HG03135 (cell line): ENCODE measurements around the gene ECE1.
"Not testable (repeated sequence)": the region's sequence is repeated elsewhere in the genome, so short reads cannot be mapped to it uniquely, and the experiment has no call there.

ENCODE experiments used
- ATAC-seq: cut with Tn5 transposase; IDR thresholded peaks from one replicate; pipeline ENCODE4 v1.9.1; 2021; ENCODE audit warnings: mild to moderate bottlenecking, moderate library complexity; ENCODE audit not compliant: unreplicated experiment

The ECE1 gene

DNA sequence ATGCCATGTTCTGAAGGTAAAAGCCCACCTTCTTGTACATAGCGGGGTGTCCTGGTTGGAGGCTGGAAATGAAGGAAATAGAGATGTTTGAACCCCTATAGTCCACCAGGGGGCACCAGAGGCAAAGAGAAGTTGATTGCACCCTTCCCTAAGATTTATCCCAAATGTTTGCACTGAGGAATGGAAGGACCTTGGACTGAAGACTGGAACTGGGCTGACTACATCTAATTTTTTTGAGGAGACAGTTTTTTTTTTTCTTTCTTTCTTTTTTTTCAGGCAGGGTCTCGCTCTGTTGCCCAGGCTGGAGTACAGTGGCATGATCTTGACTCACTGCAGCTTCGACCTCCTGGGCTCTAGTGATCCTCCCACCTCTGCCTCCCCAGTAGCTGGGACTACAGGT is 58.2 kb downstream of the ECE1 start:
- no peak for ATAC-seq

DNA sequence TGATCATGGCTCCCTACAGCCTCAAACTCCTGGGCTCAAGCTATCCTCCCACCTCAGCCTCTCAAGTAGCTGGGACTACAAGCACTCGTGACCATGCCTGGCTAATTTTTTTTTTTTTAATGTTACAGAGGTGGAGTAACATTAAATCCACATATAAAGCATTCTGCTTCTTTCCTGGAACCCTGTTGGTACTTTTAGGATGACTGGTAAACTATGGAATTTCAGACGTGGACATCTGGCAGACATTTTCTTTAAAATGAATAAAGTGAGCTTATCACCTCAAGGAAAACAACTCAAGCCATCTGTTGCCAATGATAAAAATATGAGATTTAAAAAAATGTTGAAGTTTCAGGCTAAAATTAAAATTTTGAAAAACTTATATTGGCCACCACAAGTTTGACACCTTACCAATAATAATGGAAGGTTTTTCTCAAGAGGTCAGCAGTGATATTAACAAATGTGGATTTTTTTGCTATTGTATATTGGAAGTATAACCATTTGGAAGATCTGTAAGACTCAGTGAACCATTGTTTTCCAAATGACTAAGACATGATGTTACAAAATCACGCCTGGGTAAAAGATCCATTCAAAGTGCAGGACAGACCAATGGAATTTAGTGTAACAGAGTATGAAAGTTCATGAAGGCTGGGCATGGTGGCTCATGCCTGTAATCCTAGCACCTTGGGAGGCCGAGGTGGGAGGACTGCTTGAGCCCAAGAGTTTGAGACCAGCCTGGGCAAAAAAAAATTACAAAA is 60.8 kb downstream of the ECE1 start:
- ATAC-seq = no peak

DNA sequence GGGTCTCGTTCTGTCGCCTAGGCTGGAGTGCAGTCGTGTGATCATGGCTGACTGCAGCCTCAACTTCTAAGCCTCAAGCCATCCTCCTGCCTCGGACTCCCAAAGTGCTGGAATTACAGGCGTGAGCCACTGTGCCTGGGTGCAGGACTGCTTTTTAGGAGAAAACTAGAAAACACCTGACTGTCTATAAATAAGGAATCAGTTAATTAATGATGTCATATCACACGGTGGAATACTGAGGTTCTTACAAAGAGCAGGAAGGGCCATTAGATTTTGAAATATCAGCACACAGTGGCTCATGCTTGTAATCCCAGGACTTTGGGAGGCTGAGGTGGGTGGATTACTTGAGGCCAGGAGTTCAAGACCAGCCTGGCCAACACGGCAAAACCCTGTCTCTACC is 62.0 kb downstream of the ECE1 start:
- ATAC-seq = not testable (repeated sequence)

DNA sequence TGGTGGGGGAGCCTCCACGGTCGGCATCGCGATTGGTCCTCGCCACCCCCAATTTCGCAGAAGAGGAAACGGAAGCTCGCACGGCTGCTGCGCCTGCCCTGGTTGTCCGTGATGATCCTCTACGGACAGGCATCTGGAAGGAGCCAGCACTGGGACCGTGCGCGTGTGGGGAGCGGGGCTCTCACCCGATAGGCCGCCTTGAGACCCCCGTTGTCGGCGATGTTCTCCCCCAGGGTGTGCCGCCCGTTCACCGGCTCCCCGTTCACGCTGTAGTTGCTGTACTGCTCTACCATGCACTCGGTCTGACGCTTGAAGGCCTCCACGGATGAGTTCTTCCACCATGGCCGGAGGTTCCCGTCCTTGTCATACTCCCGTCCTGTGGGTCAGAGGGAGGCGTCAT is 65.2 kb downstream of the ECE1 start:
- ATAC-seq = no peak

DNA sequence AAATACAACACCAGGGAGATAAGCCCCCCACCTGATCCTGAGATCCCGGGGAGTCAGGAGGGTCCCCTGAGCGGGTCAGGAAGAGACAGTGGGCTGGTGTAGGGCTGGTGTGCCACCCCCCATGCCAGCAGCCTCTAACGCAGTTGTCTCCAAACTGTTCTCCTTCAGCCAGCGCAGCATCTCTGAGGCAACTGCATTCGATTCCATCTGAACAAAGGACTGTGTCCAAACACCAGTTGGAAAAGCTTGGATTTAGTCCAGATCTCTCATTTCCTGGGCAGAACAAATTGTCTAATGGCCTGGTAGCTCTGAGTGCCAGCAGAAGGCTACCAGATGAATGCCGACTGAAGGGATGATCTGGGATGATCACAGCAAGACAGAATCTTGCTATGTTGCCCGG is 69.4 kb downstream of the ECE1 start:
- no peak for ATAC-seq

DNA sequence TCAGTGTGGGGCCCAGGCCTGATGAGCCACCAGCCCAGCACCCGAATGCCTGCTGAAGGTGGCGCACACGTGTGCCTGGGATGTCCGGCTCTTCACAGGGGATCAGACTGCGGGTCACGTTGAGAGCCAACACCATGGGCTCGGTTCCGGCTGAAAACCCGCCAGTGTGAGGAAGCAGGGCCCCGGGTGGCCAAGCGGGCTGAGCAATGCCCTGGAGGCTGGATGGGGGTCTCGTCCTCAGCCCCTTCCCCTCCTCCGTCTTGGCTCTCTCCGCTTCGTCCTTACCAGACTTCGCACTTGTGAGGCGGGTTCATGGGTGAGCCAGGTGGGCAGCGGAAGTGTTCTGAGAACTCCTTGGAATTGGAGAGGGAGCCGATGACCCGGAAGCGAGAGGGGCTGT is 70.6 kb downstream of the ECE1 start:
- ATAC-seq = no peak

DNA sequence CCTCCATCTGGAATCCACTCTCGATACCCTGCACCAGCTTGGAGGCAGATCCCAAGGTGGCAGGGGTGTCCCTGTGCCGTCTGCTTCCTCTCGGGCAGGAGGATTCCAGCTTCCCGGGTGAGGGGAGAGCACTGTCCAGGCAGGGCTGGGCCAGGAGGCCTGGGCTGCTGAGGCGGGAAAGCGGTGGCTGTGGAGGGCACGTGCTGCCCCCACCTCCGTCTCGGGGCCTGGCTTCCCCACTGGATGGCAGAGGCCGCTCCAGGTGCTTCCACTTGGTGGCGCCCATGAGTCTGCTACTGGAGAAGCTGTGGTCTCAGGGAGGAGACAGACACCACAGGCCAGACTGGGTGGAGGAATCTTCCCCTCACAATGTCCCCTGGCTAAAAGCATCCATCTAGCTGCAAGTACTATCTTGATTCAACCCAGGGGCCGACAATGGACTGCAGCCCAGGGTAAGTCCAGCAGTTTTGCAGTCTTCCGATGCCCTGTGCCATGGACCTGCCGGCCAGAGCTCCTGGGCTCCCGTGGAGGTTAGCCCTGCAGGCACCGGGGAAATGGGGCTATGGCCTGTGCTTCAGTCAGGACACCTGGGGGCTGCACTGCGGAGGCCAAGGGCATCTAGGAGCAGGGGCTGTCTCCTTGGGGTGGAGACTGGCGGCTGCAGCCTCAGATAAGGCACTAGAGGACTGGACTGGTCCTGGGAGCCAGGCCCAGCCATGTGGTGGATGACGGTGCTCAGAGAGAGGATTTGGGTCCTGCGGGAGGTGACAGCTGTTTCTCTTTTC is 72.3 kb downstream of the ECE1 start:
- no peak for ATAC-seq

DNA sequence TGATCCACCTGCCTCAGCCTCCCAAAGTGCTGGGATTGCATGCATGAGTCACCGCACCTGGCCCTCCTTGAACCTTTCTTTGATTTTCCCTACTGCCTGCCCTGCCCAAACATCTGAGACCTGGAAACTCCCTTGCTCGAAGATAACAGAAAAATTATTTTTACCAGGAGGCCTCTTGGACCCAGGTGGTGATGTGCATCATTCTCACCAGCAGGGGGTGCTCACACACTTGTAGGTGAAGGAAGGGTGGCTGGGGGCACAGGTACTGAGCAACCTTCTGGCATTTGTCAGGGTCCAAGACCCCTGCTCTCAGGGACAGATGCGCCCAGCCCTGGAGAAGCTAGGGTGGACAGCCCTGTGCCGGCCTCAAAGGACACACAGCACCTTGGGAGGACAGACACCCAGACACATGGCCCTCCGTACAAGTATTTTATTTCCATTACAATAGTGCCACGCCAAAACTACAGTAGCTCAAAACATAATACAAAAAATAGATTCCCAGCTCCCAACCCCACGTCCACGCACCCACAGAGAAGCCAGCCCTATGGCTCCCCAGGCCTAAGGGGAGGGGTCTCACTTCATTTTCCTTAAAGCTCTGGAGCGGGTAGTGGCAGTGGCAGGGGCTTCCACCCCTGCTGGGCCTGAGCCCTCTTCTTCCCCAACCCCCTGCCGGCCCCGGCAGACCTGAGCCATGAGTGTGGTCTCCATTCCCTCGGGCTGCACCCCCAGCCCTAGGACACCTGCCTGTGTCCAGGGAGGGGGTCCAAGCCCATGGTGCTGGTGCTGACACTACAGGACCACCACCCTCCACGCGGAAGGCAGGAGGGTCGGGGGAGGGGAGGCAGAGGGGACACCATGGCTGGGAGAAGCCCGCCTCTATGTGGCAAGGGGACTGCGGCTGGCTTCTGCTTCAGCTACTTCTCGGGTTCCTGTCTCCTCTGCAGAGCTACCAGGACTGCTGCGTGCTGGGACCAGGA is 73.1 kb downstream of the ECE1 start:
- ATAC-seq = no peak

DNA sequence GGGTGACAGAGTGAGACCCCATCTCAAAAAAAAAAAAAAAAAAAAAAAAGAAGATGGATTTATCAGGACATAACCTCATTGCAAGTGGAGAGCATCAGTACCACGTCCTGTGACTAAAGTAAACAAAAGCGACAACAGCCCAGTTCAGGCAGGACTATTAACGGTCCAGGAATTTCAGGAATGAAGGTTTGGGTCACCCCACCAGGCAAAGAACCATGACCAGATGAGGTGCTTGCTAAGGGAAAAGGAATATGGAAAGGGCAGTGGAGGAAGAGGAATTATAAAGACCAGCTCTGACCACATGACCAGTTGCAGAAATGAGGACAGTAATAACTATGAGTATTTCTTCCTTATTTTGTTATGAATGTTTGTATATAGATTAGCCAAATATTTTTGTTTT is 78.1 kb downstream of the ECE1 start:
- ATAC-seq = no peak

DNA sequence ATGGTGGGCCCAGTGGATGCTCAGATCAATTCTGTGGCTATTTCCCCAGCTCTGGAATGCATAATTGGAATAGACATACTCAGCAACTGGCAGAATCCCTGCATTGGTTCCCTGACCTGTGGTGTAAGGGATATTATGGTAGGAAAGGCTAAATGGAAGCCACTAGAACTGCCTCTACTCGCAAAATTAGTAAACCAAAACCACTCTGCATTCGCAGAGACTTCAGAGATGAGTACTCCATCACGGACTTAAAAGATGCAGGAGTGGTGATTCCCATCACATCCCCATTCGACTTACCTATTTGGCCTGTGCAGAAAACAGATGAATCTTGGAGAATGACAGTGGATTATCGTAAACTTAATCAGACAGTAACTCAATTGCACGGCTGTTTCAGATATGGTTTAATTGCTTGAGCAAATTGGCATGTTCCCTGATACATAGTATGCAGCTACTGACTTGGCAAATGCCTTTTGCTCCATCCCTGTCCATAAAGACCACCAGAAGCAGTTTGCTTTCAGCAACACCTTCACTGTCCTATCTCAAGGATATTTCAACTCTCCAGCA is 82.0 kb downstream of the ECE1 start:
- not testable (repeated sequence) for ATAC-seq

DNA sequence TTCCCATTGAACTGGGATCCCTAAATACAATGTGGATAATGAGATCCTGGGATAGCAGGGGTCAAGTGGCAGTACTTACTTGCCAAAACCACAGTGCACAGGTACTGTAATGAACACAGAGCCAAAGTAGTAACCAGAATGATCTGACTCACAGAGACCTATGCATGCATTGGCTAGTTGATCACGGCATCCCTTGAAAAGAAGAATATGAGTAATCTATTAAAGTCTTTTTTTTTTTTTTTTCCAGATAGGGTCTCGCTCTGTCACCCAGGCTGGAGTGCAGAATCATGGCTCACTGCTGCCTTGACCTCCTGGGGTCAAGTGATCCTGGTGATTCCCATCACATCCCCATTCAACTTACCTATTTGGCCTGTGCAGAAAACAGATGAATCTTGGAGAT is 84.1 kb downstream of the ECE1 start:
- no peak for ATAC-seq

DNA sequence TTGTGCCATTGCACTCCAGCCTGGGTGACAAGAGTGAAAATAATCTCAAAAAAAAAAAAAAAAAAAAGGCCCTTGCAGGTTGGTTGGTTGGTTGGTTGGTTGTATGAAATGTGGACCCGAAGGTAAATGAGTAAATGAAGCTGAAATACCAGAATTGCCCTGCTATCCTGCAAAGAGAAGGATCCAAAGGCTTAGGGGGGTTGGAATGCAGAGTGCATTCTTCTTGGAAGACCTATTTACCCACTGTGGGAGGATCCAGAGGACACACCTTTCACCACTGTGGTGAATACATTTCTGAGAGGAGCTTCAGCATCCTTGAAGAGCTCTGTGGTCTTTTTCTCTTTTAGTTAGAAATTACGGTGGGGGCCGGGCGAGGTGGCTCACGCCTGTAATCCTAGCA is 84.8 kb downstream of the ECE1 start:
- ATAC-seq = no peak

DNA sequence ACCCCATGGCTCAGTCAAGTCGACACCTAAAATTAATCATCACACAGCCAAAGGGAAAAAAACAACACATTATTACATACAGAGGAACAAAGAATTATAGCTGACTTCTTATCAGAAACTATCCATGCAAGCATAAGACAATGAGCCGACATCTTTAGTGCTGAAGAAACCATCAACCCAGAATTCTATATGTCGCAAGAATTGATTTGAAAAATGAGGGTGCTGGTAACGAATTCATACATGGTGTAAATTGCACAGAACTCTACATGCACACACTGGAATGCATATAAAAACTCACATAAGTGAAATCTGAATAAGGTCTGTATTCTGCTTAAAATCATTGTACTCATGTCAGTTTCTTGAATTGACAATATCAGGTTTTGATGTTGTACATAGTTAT is 88.6 kb downstream of the ECE1 start:
- ATAC-seq = no peak

DNA sequence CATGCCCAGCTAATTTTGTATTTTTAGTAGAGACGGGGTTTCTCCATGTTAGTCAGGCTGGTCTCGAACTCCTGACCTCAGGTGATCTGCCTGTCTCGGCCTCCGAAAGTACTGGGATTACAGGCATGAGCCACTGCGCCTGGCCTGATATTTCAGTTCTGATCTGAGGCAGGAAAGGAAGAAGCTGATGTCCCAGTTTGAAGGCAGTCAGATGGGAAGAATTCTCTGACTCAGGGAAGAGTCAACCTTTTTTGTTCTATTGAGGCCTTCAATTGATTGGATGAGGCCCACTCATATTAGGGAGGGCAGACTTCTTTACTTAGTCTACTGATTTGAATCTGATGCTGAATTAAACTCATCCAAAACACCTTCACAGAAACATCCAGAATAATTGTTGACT is 89.0 kb downstream of the ECE1 start:
- ATAC-seq = not testable (repeated sequence)

DNA sequence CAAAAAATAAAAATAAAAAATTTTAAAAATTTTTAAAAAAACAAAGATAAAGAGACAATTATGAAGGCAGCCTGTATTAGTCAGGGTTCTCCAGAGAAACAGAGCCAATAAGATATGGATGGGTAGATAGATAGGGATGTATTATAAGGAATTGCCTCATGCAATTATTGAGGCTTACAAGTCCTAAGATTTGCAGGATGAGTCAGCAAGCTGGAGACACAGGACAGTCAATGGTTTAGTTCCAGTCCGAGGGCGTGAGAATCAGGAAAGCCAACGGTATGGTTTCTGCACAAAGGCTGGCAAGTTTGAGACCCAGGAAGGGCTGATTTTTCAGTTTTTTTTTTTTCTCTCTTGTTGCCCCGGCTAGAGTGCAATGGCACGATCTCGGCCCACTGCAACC is 89.5 kb downstream of the ECE1 start:
- no peak for ATAC-seq

DNA sequence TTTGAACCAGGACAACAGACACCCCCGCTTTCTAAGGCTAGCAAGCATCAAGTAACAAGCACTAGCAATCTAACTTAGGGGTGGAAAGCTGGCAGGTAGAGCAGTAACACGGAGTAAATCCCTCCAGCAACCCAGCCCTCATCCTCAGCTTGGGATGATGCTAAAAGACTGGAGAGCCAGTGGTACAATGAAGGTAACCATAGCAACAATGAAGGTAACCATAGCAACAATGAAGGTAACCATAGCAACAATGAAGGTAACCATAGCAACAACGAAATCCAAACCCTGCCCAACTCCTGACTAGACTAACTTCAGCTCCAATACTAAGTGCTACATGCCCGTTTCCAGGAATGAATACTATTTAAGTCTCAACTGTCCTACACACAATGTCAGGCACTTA is 91.3 kb downstream of the ECE1 start:
- ATAC-seq = no peak

DNA sequence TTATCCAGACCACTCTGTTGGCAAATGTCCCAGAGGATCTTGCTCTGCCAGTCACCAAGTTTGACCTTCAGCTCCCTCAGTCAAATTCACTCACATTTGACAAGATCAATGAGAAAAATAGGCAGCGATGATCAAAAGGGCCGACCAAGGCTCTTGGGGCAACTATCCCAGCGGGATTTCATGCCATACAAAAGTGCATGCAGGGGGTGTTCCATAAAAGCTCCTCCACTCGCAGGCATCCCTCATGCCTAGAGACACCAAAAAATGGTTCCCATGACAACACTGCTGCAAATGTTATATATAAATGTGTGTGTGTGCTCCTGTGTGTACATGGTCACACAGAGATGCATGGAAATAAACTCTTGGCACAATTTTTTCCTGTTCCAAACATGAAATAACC is 97.4 kb downstream of the ECE1 start:
- ATAC-seq = no peak

DNA sequence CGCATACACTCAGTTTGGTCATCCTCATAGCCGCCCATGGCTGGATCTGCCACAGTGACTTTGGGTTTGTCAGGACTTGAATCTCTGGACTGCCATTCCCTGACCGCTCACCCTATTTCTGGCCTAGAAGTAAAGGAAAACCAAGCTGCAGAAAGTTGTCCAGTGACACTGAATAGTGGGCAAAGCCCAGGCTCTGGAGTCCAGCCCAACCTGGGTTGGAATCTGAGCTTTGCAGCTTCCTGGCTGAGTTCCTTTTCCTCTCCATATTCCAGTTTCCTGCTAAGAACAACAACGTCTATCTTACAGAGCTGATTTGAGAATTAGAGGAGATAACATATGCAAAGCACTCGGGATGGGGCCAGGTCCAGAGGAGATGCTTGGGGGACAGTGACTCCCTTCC is 98.0 kb downstream of the ECE1 start:
- ATAC-seq = no peak

DNA sequence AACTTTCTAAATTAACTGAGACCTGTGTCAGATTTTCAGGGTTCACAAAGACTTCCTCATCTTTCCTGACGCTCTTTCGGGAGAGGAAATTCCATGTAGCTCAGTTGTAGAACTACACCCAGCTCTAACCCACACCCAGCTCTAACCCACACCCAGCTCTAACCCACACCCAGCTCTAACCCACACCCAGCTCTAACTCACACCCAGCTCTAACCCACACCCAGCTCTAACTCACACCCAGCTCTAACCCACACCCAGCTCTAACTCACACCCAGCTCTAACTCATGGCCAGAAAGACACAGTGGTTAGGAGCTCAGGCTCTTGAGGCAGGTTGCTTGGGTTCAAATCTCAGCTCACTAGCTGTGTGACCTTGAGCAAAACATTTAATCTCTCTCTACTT is 99.5 kb downstream of the ECE1 start:
- not testable (repeated sequence) for ATAC-seq

DNA sequence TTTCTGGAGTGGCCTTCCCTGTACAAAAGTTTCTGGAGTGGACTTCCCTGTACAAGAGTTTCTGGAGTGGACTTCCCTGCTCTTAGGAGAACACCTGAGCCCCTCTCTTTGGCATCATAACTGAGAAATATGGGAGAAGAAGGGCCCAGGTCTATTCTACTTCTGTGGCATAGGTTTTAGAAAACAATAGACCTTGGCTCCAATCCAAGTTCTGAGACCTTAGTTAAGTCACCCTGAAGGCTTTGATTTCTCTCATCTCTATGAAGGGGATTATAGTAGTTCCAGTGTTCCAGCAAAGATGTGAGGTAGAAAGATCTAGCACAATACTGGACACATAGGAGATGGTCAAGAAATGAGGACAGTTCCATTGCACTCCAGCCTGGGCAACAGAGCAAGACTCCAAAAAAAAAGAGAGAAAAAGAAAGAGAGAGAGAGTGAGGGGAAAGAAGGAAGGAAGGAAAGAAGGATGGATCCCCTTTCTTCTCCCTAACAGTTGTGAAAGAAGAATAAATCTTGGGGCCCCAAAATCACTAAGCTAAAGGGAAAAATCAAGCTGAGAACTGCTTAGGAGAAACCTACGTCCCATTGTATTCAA is 100.3 kb downstream of the ECE1 start:
- no peak for ATAC-seq

DNA sequence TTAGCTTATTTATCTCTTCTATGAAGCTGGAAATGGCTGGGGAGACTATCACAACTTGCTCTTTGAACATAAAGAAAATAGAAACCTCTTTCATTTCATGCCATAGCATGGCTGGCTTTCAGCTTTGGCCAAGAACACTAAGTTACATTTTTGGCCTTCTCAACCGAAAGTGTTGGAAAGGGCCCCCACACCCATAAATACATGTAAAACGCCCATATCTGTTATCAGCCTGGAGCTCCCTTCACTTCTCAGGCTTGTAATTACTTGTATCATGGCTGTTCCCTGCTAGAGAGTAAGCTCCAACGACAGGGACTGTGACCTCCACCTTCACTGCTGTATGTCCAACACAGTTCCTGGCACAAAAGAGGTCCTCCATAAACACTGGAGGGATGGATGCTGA is 100.8 kb downstream of the ECE1 start:
- no peak for ATAC-seq
